ENCODE data around the gene CSTF1.

DNA sequence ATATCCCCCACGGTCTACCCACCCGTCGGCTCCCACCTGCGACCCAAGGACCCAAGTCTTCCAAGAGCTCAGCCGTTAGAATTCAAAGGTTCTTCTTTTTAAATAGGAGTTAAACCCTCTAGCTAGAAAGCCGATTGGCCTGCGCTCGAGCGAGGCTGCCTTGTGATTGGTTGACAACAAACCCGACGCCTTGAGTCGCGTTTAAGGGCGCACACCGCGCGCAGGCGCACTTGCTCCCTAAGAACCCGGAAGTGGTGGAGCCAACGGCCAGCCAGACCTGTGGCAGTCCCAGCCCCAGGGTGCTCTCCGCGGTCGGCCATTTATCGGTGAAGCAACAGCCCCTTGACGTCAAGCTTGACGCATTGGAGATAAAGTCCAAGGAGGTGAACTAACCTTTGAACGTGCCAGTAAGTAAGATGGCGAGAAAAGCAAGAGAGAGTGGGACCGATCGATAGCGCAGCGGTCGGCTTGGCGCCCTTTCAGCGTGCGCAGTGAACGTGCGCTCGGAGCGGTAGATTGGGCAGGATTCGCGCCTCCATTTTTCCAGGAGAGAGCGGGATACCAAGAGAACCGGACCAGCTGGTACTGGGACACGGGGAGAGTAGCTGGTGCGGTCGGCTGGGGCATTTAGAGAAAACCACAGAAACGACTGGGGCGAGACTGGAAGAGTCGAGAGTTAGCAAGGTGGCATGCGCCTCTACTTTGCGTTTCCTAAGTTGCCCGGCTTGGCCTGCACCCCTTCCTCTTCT, at the start of gene CSTF1, which contains the start of gene AURKA:
- TF ChIP-seq TAF1 (IDR thresholded peaks at IDR 0.05; ENCODE audit: low read depth, low read length) (peak; percentile 32; the same call in 1 of the 2 replicates), POLR2AphosphoS5 (IDR thresholded peaks at IDR 0.05; ENCODE audit: low read depth, low read length) (no peak; the same call in 1 of the 2 replicates)
